ENCODE results near the gene FMNL2.

GRCh38 chr2:152347076-152347475 lies 12.1 kb downstream of the FMNL2 start:
- no peak for TF ChIP-seq CTCF (IDR thresholded peaks at IDR 0.05)
- no peak for TF ChIP-seq POLR2A (IDR thresholded peaks at IDR 0.05)

Measured in thyroid gland (tissue), 4 donors.